HepG2 (cell line): Measurements from ENCODE around the gene ABCA4. TPM values are rescaled to one million over a fixed set of nuclear protein-coding genes. Genes with fewer than 3 reads are reported as not detected.

Source experiments
- CBX5 ChIP-seq: sonication (generic); formaldehyde crosslinking; IDR thresholded peaks from 2 replicates; pipeline ENCODE4 v1.4.0; 2020; ENCODE audit warnings: missing genetic modification reagents, borderline replicate concordance
- CEBPG ChIP-seq: IDR thresholded peaks from 2 replicates; pipeline ENCODE4 v1.6.1; 2016
- FOXA3 ChIP-seq: IDR thresholded peaks from 2 replicates; pipeline ENCODE4 v1.6.1; 2016; ENCODE audit warnings: missing genetic modification reagents, missing compliant biosample characterization
- ISL2 ChIP-seq: sonication (generic); formaldehyde crosslinking; IDR thresholded peaks from 2 replicates; pipeline ENCODE4 v1.5.0; 2020; ENCODE audit warnings: missing genetic modification reagents
- MAFK ChIP-seq, 2 experiments: IDR thresholded peaks in 1 of 2; conservative IDR thresholded peaks in 1 of 2; 2 replicates each; pipeline ENCODE4 v1.6.1; 2011; ENCODE audit warnings: improper control_type of control experiment in 2 of 2, low read length in 2 of 2
- MED1 ChIP-seq: sonication (generic); formaldehyde crosslinking; IDR thresholded peaks from 2 replicates; pipeline ENCODE4 v1.4.0; 2020; ENCODE audit warnings: missing genetic modification reagents
- NCOA2 ChIP-seq: sonication (generic); formaldehyde crosslinking; IDR thresholded peaks from 2 replicates; pipeline ENCODE4 v1.8.0; 2022; ENCODE audit warnings: inconsistent platforms
- NCOR1 ChIP-seq: fragments of 200-600 bp; sonication (generic); IDR thresholded peaks from 2 replicates; pipeline ENCODE4 v1.7.0; 2017; ENCODE audit warnings: antibody characterized with exemption, low read length, borderline replicate concordance
- NFYB ChIP-seq: sonication (generic); formaldehyde crosslinking; IDR thresholded peaks from 2 replicates; pipeline ENCODE4 v1.4.0; 2020; ENCODE audit warnings: missing genetic modification reagents
- REPIN1 ChIP-seq: sonication (generic); formaldehyde crosslinking; IDR thresholded peaks from 2 replicates; pipeline ENCODE4 v1.8.0; 2022; ENCODE audit warnings: missing genetic modification reagents, low read depth, mild to moderate bottlenecking, borderline replicate concordance
- SALL1 ChIP-seq: sonication (generic); formaldehyde crosslinking; IDR thresholded peaks from 2 replicates; pipeline ENCODE4 v1.8.0; 2022; ENCODE audit warnings: mild to moderate bottlenecking, missing genetic modification reagents
- SP4 ChIP-seq: sonication (generic); formaldehyde crosslinking; IDR thresholded peaks from 2 replicates; pipeline ENCODE4 v1.8.1; 2023; ENCODE audit warnings: mild to moderate bottlenecking, missing genetic modification reagents
- TAF1 ChIP-seq: sonication (generic); formaldehyde crosslinking; IDR thresholded peaks from 2 replicates; pipeline ENCODE4 v1.4.0; 2020; ENCODE audit warnings: missing genetic modification reagents
- TBX3 ChIP-seq: fragments of 450-650 bp; IDR thresholded peaks from 2 replicates; pipeline ENCODE4 v1.6.1; 2017; ENCODE audit warnings: antibody characterized with exemption, mild to moderate bottlenecking, inconsistent platforms, borderline replicate concordance
- TEAD2 ChIP-seq: sonication (generic); formaldehyde crosslinking; IDR thresholded peaks from 2 replicates; pipeline ENCODE4 v1.9.0; 2021; ENCODE audit warnings: missing genetic modification reagents
- TEF ChIP-seq: sonication (generic); formaldehyde crosslinking; IDR thresholded peaks from 2 replicates; pipeline ENCODE4 v1.5.0; 2020; ENCODE audit warnings: missing genetic modification reagents
- WIZ ChIP-seq: sonication (generic); formaldehyde crosslinking; IDR thresholded peaks from 2 replicates; pipeline ENCODE4 v1.5.1; 2020; ENCODE audit warnings: mild to moderate bottlenecking, missing genetic modification reagents
- ZBTB10 ChIP-seq: sonication (generic); formaldehyde crosslinking; IDR thresholded peaks from 2 replicates; pipeline ENCODE4 v1.4.0; 2020; ENCODE audit warnings: missing genetic modification reagents, borderline replicate concordance
- ZNF235 ChIP-seq: sonication (generic); formaldehyde crosslinking; IDR thresholded peaks from 2 replicates; pipeline ENCODE4 v1.8.1; 2023; ENCODE audit warnings: mild to moderate bottlenecking, missing genetic modification reagents, borderline replicate concordance
- ZNF281 ChIP-seq: sonication (generic); formaldehyde crosslinking; IDR thresholded peaks from 2 replicates; pipeline ENCODE4 v1.4.0; 2020; ENCODE audit warnings: missing genetic modification reagents, borderline replicate concordance
- ZNF383 ChIP-seq: sonication (generic); formaldehyde crosslinking; IDR thresholded peaks from 2 replicates; pipeline ENCODE4 v1.4.0; 2020; ENCODE audit warnings: missing genetic modification reagents, mild to moderate bottlenecking, borderline replicate concordance
- ZNF557 ChIP-seq: sonication (generic); formaldehyde crosslinking; IDR thresholded peaks from 2 replicates; pipeline ENCODE4 v1.4.0; 2020; ENCODE audit warnings: missing genetic modification reagents
- ZNF772 ChIP-seq: sonication (generic); formaldehyde crosslinking; IDR thresholded peaks from 2 replicates; pipeline ENCODE4 v1.5.0; 2020; ENCODE audit warnings: mild to moderate bottlenecking, missing genetic modification reagents
- ZSCAN31 ChIP-seq: sonication (generic); formaldehyde crosslinking; IDR thresholded peaks from 2 replicates; pipeline ENCODE4 v1.5.0; 2020; ENCODE audit warnings: low read depth, mild to moderate bottlenecking, missing genetic modification reagents
- polyA plus RNA-seq, 8 experiments: library from polyadenylated mRNA; depleted of rRNA in 3 of 8; stranded (reverse) in 7 of 8; unstranded in 1 of 8; fragments of >200 nt; fragmentation: Illumina TruSeq in 4 of 8; extraction: Trizol in 4 of 8; gene quantifications; 2 replicates each; pipeline versions ENCODE4 v1.2.1 to v1.2.3, GENCODE V29; 2011 to 2016; ENCODE audit warnings: low read depth in 4 of 8, missing spikeins in 1 of 8, mixed read lengths in 1 of 8; ENCODE audit not compliant: insufficient read depth in 1 of 8
- total RNA-seq, 5 experiments: library from RNA; depleted of rRNA; stranded (reverse); fragments of >200 nt; fragmentation: Illumina TruSeq; extraction: Trizol; gene quantifications; 2 replicates each; pipeline ENCODE4 v1.2.3, GENCODE V29; 2016; ENCODE audit warnings: low read depth in 1 of 5

The ABCA4 gene
- total and polyA plus RNA-seq, 2 of the 13 experiments (the other 11 are each of a cell fraction or from before 2014, with no cell fraction given), result 0.24 to 0.67 TPM

- TF ChIP-seq SALL1 (CRISPR knock-in tag), result peak; percentile 64
- peak; percentile 74; the same call in 1 of the 2 replicates for TF ChIP-seq CBX5 (CRISPR knock-in tag)
- 0 out of 2 replicates have a peak, but pooled peaks have one; percentile 29 for TF ChIP-seq ZNF557 (CRISPR knock-in tag)
- TF ChIP-seq ISL2 (CRISPR knock-in tag), result no peak; the same call in 1 of the 2 replicates
- TF ChIP-seq TEF (CRISPR knock-in tag), result 0 out of 2 replicates have a peak, but pooled peaks have one; percentile 36
- no peak for TF ChIP-seq ZBTB10 (CRISPR knock-in tag)
- TF ChIP-seq ZNF235 (CRISPR knock-in tag), result no peak
- peak; percentile 89 for TF ChIP-seq MED1 (CRISPR knock-in tag)
- TF ChIP-seq NCOR1, result peak; percentile 82; the same call in 1 of the 2 replicates
- peak; percentile 58; the same call in 1 of the 2 replicates for TF ChIP-seq TBX3
- TF ChIP-seq ZNF383 (CRISPR knock-in tag), result no peak
- peak; percentile 79 for TF ChIP-seq NFYB (CRISPR knock-in tag)
- no peak for TF ChIP-seq MAFK (conservative IDR thresholded peaks at IDR 0.05 in 1 of 2, IDR thresholded peaks at IDR 0.05 in 1 of 2; ENCODE audit: low read length in 2 of 2)
- TF ChIP-seq WIZ (CRISPR knock-in tag), result 0 out of 2 replicates have a peak, but pooled peaks have one; percentile 66
- TF ChIP-seq SP4 (CRISPR knock-in tag), result no peak
- peak; percentile 59; the same call in 1 of the 2 replicates for TF ChIP-seq ZNF772 (CRISPR knock-in tag)
- TF ChIP-seq ZSCAN31 (CRISPR knock-in tag), result peak; percentile 50; the same call in 1 of the 2 replicates
- TF ChIP-seq TEAD2 (CRISPR knock-in tag), result no peak
- peak; percentile 92 for TF ChIP-seq FOXA3
- no peak; the same call in 1 of the 2 replicates for TF ChIP-seq ZNF281 (CRISPR knock-in tag)
- TF ChIP-seq TAF1, result peak; percentile 41; the same call in 1 of the 2 replicates
- TF ChIP-seq CEBPG (CRISPR knock-in tag), result peak; percentile 79
- TF ChIP-seq REPIN1 (CRISPR knock-in tag), result peak; percentile 12; the same call in 1 of the 2 replicates
- peak; percentile 88 for TF ChIP-seq NCOA2 (CRISPR knock-in tag)
Observed at GRCh38 chr1:94125551-94126514, 4.9 kb upstream of the ABCA4 start (continued).
